Astrocyte (in vitro differentiated cells and primary cell): ENCODE results near the gene FANCF.

Experiments used
- CTCF ChIP-seq: IDR thresholded peaks from 2 replicates; pipeline ENCODE4 v1.5.1; 2011; ENCODE audit warnings: low read depth, mild to moderate bottlenecking, inconsistent platforms, low read length, moderate library complexity; ENCODE audit not compliant: insufficient read depth
- EZH2 ChIP-seq: IDR thresholded peaks from 2 replicates; pipeline ENCODE4 v1.6.1; 2012; ENCODE audit warnings: mild to moderate bottlenecking, low read length, inconsistent platforms; ENCODE audit not compliant: insufficient read depth

DNA sequence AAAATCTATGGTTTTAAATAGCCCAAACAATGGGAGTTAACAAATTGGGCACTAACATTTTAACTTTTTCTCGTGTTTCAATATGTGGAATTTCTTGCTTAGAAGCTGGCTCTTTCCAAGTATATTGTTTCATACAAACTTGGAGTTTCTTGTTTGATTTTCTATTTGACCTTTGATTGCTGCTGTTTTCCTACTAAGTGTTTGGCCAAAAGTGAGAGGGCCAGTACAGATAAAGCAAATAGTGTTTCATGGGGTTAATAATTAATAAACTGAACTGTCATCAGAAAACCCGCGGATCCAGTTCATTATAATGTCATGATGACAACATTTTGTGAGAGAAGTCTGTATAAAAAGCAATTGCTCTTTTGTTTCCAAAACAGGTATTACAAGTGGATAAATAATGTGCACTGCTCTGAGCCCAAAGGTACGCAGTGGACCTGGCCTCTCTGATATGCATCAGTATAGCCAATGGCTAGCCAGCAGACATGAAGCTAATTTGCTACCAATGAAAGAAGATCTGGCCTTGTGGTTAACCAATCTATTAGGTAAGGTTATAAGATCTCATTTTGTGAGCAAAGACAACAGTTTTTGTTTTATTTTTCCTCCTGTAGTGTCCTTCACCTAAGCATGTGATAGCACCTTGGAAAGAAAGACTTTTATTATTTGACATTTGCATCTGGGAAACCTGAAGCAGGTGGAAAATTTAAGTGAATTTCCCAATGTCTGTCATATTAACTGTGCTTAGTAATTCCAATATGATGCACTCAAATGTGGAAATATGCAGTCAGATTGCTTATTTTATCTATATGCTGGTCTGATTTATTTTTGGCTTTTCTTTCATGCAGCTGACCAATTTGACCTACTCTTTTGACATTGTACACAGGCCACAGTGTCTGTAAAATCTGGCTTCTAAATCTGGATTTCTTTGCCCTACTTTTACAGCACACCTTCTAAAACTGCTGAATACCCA is 49.1 kb upstream of the FANCF start:
- no peak for TF ChIP-seq CTCF
- TF ChIP-seq EZH2: no peak
